ENCODE results near the gene OVCA2. TPM values are rescaled to one million over a fixed set of nuclear protein-coding genes. Genes with fewer than 3 reads are reported as not detected.
"Not testable (repeated sequence)": the region's sequence is repeated elsewhere in the genome, so short reads cannot be mapped to it uniquely, and the experiment has no call there.

The OVCA2 gene
- polyA plus RNA-seq, 1 donor: 10.1 TPM

DNA sequence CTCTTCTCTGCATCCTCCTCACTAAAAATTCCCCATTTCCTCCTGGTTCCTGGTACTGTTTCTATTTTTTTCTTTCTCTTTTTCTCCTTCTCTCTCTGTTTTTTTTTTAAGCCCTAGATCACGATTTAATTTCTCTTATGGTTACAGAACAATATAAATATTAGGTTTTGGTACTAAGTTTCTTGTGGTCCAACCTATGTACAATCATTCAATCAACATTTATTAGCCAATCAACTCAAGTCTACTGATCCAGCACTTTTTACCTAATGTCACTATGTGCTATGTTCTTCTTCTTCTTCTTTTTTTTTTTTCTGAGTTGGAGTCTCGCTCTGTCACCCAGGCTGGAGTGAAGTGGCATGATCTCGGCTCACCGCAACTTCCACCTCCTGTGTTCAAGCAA lies 29.3 kb upstream of the OVCA2 start:
- no peak for DNase-seq

DNA sequence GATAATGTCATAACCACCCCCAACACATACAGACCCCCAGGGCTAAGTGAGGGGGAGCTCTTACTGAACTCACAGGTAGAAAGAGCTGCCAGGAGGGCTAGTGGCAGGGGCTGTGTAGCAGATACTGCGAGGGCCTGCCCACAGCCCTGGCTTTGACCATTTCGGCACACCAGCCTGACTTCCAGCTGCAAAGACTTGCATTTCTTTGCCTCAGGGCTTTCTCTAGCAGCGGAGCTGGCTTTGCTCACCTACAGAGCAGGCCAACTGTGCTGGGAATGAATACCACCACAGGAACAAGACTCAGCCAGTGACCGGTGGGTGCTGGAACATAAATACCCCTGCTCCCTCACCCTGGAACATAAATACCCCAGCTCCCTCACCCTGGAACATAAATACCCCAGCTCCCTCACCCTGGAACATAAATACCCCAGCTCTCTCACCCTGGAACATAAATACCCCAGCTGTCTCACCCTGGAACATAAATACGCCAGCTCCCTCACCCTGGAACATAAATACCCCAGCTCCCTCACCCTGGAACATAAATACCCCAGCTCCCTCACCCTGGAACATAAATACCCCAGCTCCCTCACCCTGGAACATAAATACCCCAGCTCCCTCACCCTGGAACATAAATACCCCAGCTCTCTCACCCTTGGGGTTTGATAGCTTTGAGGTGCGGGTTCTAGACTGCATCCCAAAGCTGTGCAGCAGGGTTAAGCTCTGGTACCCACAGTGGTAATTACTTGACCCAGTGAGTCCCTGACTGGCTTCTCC lies 28.4 kb upstream of the OVCA2 start:
- DNase-seq: not testable (repeated sequence)

DNA sequence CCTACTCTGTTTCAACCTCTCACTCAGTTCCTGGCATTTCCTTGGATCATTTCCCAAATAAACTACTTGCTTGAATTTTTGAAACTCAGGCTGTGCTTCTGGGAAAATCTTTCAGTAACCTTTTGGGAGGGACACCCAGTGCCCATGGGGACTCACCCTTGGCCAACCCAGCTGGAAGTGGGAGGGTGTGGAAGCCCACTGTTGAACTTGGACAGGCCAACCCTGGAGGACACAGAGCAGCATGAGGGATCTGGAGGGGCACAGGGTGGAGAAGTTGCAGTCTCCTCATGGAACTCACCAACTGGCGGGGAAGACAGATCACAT lies 27.9 kb upstream of the OVCA2 start:
- DNase-seq: no peak

DNA sequence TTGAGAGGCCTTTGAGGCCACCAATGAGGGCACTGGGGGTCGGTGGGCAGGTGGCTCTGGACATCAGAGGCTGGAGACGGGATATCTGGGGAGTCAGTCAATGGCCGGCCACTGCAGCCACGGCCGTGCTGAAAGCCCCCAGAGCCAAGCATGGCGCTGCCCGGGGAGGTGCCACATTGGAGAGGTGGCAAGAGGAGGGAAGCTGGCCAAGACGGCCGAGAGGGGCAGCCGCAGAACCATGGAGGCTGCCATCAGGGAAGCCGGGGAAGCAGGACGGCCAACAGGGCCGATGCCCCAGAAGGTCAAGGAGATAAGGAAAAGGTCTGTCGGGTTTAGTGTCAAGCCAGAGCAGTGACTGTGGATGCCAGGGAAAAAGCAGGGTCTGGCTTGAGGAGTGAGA lies 26.5 kb upstream of the OVCA2 start:
- DNase-seq: no peak

DNA sequence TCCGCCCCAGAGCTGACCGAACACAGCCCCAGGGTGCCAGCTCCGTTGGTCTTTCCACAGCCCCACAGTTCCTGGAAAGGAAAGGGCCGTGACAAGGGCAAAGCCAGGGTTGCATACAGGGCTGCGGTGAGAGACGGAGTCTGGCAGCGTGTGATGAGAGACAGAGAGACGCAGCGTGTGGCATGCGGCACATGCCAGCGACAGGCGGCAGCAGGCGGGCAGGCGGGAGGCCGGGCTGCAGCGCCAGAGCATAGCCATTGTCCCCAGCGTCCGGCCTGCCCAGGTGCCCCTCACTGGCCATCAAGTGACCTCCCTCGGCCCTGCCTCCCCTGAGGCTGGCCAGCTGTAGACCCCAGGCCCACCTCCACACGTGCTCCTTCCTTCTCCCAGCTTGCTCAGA lies 25.3 kb upstream of the OVCA2 start:
- no peak for DNase-seq

DNA sequence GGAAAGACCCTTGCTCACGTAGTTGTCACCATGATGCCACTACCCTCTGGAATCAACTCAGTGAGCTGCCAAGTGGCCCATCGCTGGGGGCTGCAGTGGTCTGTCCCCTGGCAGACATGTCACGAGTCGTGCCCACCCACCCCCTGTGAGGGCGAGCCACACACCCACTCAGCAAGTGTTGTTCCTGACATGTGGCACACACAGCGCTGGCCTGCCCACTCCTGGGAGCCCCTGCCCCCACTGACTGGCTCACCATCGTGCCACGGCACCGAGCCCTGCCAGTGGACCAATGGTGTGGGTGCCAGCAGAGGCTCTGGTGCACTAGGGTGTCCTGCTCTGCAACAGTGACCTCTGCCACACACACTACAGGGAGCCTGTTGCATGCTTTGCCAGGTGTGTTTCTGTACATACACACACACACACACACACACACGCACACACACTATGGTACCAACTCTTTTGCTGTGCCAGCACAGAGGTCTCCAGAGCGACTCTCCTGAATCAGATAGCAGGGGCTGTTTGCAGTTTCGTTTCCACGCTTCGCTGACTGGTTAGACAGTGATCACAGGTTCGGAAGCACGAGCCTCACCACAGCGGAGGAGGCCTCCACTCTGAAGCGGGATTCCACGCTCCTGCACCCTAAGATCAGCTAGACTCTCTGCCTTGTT lies 24.4 kb upstream of the OVCA2 start:
- DNase-seq: no peak

DNA sequence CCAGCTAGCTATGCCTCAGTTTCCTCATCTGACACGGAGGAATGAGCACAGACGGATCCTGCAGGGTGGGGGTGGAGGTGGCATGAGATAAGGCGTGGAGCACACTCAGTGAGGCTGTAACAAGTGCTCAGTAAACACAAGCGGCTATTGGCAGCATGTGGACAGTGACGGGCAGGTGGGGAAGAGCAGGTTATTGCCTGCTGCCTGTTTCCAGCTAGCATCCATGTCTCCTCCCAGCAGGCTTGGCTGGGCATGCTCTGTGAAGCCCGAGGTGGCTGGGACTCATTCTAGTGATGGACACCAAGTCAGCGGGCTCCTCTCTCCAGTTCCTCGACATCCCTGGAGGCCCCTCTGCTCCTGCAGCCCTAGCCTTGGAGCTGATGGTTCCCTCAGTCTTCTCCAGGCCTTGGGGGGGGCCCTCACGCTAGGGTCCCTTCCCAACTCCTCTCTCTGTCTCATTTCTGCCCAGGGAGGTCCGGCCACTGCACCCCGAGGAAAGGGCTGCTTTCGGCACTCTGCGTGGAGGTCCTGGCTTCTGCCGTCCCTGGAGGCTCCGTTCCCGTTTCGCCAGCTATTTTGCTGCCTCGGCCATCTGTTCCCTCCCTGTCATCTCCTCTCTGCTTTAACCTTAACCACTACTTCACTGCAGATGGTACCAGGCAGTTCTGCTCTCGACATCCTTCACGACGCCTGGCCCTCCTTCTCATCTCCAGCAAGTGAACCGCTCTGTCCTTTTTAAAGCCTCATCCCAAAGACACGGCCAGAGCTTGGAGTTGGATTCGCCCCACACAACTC lies 22.9 kb upstream of the OVCA2 start:
- no peak for DNase-seq

DNA sequence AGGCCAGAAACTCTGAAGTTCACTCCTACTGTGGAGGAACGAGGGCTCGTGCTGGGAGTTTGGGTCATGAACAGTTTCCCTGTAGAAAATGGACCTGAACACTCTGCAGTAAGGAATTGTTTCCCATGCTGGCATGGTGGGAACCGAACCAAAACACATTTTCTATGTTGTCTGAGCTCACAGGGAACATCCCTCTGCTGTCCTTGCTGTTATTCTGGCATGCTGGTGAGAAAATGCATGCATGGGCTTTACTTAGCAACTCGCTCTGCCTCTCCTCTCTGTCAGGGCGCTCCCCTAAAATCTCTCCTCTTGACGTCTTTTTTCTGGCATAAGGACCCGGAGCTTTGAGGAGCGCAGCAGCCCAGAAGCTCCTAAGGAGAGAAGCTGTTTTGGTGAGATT lies 22.1 kb upstream of the OVCA2 start:
- no peak for DNase-seq

DNA sequence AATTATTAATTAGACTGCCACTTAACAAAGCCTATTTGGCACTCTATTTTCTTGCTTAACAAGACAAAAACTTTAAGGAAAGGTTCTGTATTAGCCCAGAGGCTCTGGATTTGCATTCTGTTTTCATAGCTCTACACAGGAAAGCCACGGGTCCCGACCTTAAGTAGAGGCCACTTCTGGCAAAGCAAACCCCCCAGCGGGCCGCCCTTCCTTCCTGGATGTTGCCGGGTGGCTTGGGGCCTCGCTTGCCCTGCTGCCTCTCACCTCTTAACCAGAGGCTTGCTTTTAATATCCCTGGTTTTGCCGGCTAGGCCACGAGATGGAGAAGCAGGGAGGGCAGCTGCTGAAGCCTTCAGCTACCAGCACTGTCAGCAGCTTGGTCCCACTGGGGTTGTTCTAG lies 21.1 kb upstream of the OVCA2 start:
- DNase-seq: no peak

DNA sequence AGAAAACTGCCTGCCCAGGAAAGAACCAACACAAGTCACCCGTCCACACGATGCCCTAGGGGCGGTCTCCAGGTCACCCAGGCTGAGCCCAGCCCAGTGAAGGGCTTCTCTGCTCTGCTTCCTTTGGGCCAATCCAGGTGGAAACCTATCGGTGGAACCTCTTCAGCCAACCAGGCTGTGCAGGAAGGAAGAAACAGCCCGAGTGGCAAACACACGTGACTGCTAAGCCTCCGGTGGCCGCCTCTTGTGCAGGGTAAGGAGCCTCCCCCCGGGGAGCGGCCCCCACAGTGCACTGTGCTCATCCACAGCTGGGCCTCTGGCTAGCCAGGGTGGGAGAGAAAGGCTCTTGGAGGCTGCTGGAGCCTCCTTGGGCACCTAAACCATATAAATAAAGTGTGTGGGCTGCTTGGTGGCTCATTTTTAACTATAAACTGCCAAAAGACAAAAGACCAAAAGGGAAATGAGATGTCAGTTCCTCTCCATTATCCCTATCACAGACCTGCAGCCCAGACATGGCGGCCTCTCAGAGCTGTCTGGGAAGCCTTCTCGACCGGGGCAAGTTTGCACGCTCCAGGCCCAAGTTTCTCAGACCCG lies 19.1 kb upstream of the OVCA2 start:
- DNase-seq: no peak

DNA sequence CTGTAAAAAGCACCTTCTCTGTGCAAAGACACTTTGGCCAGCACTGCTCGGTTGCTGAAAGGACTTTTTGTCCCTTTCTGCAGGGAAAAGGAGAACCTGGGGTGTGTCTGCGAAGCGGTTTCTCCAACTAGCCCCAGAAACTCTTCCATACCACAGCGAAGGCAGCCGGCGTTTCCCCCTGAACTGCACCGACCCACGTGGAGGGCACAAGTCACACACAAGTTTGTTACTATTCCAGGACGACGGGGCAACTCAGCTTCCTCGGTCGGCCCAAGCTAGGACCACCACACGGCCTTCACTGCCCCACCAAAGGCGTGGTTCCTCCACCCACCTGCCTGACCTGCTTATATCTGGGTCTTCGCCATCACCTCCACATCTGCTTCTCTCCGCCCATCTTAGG lies 18.6 kb upstream of the OVCA2 start:
- no peak for DNase-seq

DNA sequence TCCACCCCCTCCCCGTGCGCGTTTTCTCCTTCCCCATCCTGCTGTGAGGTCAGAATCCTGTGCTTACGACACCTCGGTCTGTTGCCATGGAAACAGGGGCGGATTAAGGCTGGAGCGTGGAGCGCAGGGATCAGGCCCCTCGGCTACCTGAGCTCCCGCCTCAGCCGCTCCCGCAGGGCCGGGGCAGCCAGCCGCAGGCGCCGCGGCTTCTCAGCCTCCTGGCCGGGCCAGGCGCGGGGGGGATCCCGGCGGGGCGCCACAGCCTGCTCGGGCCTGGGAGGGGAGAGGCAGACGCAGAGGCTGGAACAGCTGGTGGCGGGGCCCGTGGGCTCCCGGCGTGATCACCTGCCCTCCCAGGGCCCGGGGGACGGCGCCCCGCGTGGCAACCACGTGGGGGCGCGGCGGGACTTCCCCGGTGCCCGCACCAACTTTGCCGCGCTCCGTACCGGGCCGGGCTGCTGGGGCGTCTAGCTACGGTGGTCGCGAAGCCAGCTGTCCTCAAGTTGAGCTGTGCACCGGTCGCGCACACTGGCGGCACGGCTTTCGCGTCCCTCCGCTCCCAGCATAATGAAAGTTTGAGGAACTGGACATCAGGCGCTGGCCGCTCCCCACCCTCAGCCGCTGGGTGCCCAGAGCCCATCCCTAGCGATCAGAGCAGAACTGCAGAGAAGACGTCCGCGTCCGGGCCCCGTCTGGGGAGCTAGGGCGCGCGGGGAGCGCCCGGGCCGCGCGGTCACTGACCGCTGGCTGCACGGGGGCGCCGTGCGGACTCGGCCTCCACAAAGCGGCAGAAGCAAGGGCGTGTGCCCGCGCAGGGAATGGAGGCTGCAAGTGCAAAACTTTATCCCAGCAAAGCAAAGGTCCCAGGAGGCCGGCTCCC lies 17.9 kb upstream of the OVCA2 start:
- DNase-seq: peak; percentile 76

DNA sequence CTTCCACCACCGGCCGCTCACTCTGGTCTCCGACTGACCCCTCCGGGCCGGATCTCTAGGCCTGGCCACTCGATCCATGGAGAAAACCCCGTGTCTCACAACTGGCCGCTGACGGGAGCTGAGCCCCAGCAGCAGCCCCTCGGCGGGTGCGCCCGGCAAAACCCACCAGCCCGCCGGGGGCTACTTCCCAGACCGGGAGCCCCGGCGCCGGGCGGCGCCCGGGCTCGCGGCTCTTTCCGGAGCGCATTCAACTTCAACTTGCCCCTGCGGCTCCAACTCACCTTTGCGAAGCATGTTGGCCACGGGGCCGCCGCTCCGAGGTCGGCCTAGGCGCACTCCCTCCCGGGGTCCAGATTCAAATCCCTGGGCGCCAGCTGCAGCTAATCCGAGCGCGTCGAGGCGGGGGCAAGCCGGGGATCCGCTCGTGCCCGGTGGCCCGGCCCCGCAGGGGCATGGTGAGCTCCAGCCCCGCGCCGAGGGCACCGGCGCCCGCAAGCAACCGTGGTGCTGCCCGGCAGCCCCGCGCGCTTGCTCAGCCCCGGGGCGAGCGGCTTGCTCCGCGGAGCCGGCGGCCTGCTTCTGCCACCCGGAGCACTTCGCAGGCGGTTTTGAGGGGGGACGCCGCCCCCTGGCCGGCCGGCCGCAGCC lies 17.1 kb upstream of the OVCA2 start:
- no peak for DNase-seq

DNA sequence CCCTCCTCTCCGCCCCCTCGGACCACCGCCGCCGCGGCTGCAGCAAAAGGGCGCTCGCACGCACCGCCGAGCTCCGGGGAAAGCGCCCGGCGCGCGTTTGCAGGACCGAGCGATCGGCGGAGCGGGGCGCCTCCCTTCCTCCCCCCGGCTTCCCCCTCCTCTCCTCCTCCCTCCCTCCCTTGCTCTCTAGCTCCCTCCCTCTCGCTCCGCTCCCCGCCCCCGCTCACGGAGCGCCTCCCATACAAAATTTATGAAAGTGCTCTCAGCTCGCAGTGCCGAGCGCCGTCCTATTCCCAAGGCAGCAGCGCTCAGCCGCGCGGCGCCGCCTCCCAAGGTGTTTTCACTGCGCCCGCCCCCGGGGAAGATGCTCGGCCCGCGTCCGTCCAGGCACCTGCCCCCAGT lies 16.6 kb upstream of the OVCA2 start, which contains the start of gene RTN4RL1:
Gene RTN4RL1 (minus strand): TSS at position 115 of the 402 bp plus-strand sequence. CDS start 469 bp downstream, outside the sequence.
- DNase-seq: no peak

DNA sequence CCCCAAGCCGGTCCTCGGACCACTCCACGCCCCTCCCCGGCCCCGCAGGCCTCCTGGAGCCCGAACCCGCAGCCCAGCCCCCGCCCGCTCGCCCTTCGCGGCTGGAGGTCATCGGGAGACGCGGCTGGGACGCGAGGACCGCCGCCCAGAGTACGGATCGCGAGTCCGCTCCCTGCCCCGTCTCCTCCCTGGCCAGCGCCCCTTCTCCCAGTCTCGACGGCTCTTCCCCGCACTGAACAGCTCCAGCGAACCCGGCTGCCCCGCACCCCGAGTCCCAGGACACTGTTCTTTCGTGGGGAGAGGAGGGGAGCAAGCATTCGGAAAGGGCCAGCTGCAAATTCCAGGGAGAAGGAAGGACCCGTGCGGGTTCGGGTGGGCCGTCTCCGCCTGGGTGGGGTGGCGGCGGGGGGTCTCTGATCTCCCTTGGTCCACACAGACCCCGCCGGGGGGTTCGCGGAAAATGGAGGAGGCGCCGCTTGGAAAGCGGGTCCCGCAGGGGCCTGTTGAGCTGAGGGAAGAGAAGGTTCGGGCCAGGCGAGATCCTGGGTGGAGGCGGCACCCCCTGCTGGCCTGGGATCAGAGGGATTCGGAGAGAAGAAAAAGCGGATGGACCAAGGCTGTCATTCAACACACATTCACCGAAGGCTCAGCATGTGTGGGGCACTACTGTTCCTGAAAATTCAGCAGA lies 16.1 kb upstream of the OVCA2 start:
- peak; percentile 74 for DNase-seq

DNA sequence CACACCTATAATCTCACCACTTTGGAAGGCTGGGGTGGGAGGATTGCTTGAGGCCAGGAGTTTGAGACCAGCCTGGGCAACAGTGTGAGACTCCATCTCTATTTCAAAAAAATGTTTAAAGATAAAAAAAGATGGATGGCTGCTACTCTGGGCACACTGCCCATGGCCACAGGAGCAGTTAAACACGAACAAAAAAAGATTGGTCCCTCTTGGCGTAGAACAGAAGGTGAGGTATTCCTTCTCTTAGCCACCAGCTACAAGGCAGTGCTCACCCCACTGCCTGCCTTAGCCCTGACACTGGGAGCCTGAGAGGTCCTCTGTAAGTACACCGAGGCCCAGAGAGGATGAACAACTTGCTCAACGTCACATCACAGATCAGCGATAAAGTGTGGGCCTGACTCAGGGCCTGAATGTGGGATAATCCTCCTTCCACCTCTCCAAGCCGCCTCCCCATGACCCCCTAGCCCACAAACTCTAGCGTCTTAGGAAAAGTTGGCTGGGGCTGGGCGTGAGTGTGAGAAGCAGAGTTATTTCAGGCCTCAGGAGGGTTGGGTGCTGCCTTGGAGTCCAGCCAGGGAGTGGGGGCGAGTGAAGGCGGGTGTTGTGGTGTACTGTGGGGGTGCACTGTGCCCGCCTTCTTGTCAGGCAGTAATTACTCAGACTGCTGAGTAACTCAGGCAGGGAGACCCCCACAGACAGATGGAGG lies 14.1 kb upstream of the OVCA2 start:
- DNase-seq: no peak

DNA sequence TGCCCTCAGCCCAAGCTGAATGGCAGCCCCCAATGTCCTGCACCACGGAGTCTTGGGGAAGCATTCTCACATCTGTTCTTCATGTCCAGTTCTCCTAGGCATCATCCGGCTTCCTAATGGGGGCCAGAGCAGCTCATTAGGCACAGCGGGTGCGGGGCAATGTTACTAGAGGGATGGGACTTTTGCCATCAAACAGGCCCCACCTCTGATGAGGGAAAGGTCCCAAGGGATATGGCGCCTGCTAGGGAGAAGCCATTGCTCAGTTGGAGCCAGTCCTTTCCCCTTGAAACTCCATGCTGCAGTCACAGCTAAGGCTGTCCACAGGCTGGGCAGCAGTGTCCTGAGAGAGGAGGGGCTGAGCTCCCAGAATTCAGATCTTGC lies 13.6 kb upstream of the OVCA2 start:
- no peak for DNase-seq

DNA sequence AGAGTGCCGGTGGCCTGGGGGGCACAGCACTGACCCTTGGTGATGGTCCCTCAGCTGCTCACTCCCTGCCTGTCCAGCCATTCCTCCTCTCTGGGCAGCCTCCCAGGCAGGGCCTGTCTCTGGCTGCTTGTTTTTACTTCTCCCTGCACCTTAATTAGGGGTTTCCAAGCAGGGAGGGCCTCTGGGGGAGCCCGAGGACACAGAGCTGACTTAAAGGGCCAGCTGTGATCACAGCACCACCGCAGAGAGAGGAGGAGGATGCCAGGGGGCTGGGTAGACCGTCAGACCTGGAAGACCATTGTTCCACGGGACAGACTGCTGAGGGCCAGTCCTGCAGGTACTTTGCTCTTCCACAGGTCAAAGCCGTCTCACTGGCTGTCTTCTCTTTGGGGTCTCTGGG lies 13.1 kb upstream of the OVCA2 start:
- no peak for DNase-seq

DNA sequence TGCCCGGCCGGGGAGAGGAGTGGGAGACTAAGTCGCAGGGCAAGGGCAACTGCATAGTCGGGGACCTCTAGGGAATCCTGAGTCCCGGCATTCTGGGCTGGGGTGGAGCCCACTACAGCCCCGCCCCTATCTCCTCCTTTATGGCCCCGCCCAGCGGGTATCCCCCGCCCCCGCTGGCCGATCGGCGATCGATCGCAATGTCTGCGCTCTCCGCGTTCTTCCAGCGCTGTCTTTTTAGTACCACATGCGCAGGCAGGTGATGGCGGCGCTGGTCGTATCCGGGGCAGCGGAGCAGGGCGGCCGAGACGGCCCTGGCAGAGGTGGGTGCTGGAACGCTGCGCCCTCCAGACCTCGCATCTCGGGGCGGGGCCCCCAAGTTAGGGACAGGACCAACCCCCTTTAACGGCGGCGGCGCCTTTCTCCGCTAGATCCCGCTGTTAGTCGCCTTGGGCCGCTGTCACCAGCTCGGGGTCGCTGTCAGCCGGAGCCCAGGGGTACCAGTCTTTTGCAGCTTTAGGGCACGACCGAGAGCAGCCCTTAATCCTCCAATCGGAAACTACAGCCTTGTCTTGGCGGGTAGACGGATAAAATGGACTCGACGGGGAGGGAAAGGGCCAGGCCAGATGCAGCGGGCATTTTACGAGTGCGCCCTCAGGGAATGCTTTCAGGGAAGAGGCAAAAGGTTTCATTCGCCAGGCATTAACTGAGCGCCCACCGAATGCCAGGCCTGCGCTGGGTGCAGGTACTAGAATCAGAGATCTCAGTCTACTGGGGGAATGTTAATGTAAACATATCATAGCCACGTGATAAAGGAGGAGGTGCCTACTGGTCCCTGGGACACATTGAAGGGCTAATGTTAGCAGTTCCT lies 11.7 kb upstream of the OVCA2 start, which contains the start of gene DPH1:
Gene DPH1 (plus strand): TSS at position 243 of the 868 bp plus-strand sequence. CDS start 17 bp downstream, at position 260.
- DNase-seq: peak; percentile 79

Data from left kidney (tissue), 2 donors.